Measurements from ENCODE around the gene PRKAG3. TPM values are rescaled to one million over a fixed set of nuclear protein-coding genes. Genes with fewer than 3 reads are reported as not detected.
A peak's percentile ranks its signal among the peaks of the same experiment; 100 is the strongest.
"Not testable (repeated sequence)": the region's sequence is repeated elsewhere in the genome, so short reads cannot be mapped to it uniquely, and the experiment has no call there.

Gene PRKAG3
- total RNA-seq, 4 donors from 2014 or later = not detected

GRCh38 chr2:218776488-218776887 is 55.1 kb downstream of the PRKAG3 start:
- Histone ChIP-seq H3K4me1 (peaks cover 0 to 10% (median 9%) of the 10 kb centered on the region in 4 donors), H3K27me3 (peaks cover 0 to 1% (median 0%) of the 10 kb centered on the region in 4 donors), H3K9me3 (no peaks in the 10 kb centered on the region), H3K4me3 (no peak overlapping the region), H3K27ac (replicated peaks in 1 of 4) (no peak overlapping the region), H3K36me3 (peaks cover 0 to 3% (median 0%) of the 10 kb centered on the region in 4 donors)
- DNase-seq (ENCODE audit: extremely low spot score) = no peak
- no peak for TF ChIP-seq CTCF (IDR thresholded peaks at IDR 0.05)
- TF ChIP-seq EP300 (IDR thresholded peaks at IDR 0.05) = no peak
- no peak for TF ChIP-seq POLR2AphosphoS5 (IDR thresholded peaks at IDR 0.05)
- TF ChIP-seq POLR2A (IDR thresholded peaks at IDR 0.05; ENCODE audit: low read depth) = no peak
- intact Hi-C loops (cut with DNase I) = no loop called here
- WGBS = 95% methylated on average over 1 of the region's 1 CpG

- peaks cover 0 to 3% (median 0%) of the 10 kb centered on the region in 4 donors for H3K36me3 ChIP-seq
- peak; percentile 72 for DNase-seq (ENCODE audit: extremely low spot score)
- no peaks in the 10 kb centered on the region for H3K9me3 ChIP-seq
- H3K27me3 ChIP-seq = no peaks in the 10 kb centered on the region
- 98% methylated on average over 2 of the region's 2 CpGs for WGBS
- no peak overlapping the region for H3K27ac ChIP-seq (replicated peaks in 1 of 4)
- intact Hi-C loops (cut with DNase I) = no loop called here
- H3K4me1 ChIP-seq = no peaks in the 10 kb centered on the region
- TF ChIP-seq EP300 (IDR thresholded peaks at IDR 0.05) = no peak
- no peak for TF ChIP-seq POLR2A (IDR thresholded peaks at IDR 0.05; ENCODE audit: low read depth)
- TF ChIP-seq POLR2AphosphoS5 (IDR thresholded peaks at IDR 0.05) = no peak
- TF ChIP-seq CTCF (IDR thresholded peaks at IDR 0.05) = no peak
- H3K4me3 ChIP-seq = no peak overlapping the region
These were observed 57.7 kb downstream of the PRKAG3 start for GRCh38 chr2:218773881-218774280.

DNA sequence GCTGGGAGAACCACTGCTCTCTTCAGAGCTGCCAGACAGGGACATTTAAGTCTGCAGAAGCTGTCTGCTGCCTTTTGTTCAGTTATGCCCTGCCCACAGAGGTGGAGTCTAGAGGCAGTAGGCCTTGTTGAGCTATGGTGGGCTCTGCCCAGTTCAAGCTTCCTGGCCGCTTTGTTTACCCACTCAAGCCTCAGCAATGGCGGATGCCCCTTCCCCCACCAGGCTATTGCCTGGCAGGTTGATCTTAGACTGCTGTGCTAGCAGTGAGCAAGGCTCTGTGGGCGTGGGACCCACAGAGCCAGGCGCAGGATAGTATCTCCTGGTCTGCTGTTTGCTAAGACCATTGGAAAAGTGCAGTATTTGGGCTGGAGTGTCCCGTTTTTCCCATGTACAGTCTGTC is 58.8 kb downstream of the PRKAG3 start:
- intact Hi-C loops (cut with DNase I); H3K4me3 ChIP-seq; H3K9me3 ChIP-seq; H3K4me1 ChIP-seq; H3K27ac ChIP-seq (replicated peaks in 1 of 4); H3K36me3 ChIP-seq; H3K27me3 ChIP-seq: not testable (repeated sequence)
- peak; percentile 17 for DNase-seq (ENCODE audit: extremely low spot score)
- 94% methylated on average over 3 of the region's 5 CpGs for WGBS

Other genes with a start within 250 kb of the PRKAG3 start
- 1 to 10 TPM; 2.6 to 5.8 (median 4.8) TPM for gene PLCD4, start 223.9 kb downstream of the PRKAG3 start, total RNA-seq
- 10 to 100 TPM; 17.4 to 33.6 (median 26.3) TPM for gene ZNF142, start 172.2 kb downstream of the PRKAG3 start, total RNA-seq
- 10 to 100 TPM; 21.3 to 27.3 (median 25.6) TPM for gene BCS1L, start 172.1 kb downstream of the PRKAG3 start, total RNA-seq
- 10 to 100 TPM; 16.6 to 27.5 (median 21.1) TPM for gene RNF25, start 159.8 kb downstream of the PRKAG3 start, total RNA-seq
- 10 to 100 TPM; 12.1 to 19.1 (median 14.8) TPM for gene STK36, start 159.7 kb downstream of the PRKAG3 start, total RNA-seq
- 10 to 100 TPM in 2 of 4 donors, 1 to 10 TPM in 2; 5.8 to 11.3 (median 8.3) TPM for gene TTLL4, start 121.0 kb downstream of the PRKAG3 start, total RNA-seq
- gene CYP27A1, start 49.7 kb downstream of the PRKAG3 start, total RNA-seq = 10 to 100 TPM; 20.7 to 26.3 (median 23.6) TPM
- gene WNT6, start 28.0 kb upstream of the PRKAG3 start, total RNA-seq = 10 to 100 TPM in 2 of 4 donors, 1 to 10 TPM in 2; 2.9 to 14.3 (median 8.0) TPM
- under 1 TPM in 1 of 4 donors, not detected in 3; 0.17 TPM for gene WNT10A, start 49.0 kb upstream of the PRKAG3 start, total RNA-seq
- under 1 TPM in 3 of 4 donors, not detected in 1; under 0.01 to 0.52 (median 0.33) TPM for gene CDK5R2, start 127.9 kb upstream of the PRKAG3 start, total RNA-seq
- gene FEV, start 153.4 kb upstream of the PRKAG3 start, total RNA-seq = not detected
- not detected for gene CRYBA2, start 161.6 kb upstream of the PRKAG3 start, total RNA-seq
- not detected for gene CFAP65, start 209.7 kb upstream of the PRKAG3 start, total RNA-seq
- not detected for gene IHH, start 229.1 kb upstream of the PRKAG3 start, total RNA-seq